NT2/D1 (cell line): ENCODE results near the gene TBATA.

Source experiments
- DNase-seq: peaks from one replicate; pipeline ENCODE4 v3.0.0-alpha.2; 2011; ENCODE audit warnings: low read depth, low spot score
- H3K27me3 ChIP-seq: 2 replicates; pipeline ENCODE4 v1.6.0; 2011; ENCODE audit warnings: mild to moderate bottlenecking; ENCODE audit not compliant: insufficient read length, insufficient read depth
- H3K36me3 ChIP-seq: 2 replicates; pipeline ENCODE4 v1.6.1; 2011; ENCODE audit warnings: mild to moderate bottlenecking, low read length, mixed read lengths; ENCODE audit not compliant: insufficient read depth, insufficient read length
- H3K4me1 ChIP-seq: 2 replicates; pipeline ENCODE4 v1.5.1; 2011; ENCODE audit not compliant: insufficient read depth, insufficient read length
- H3K4me3 ChIP-seq: 2 replicates; pipeline ENCODE4 v1.5.1; 2011; ENCODE audit warnings: low read depth; ENCODE audit not compliant: insufficient read length
- H3K9ac ChIP-seq: 2 replicates; pipeline ENCODE4 v1.6.0; 2011; ENCODE audit warnings: low read depth; ENCODE audit not compliant: insufficient read length
- H3K9me3 ChIP-seq: 2 replicates; pipeline ENCODE4 v1.5.1; 2011; ENCODE audit warnings: mild to moderate bottlenecking, low read length; ENCODE audit not compliant: insufficient read depth
- SUZ12 ChIP-seq: IDR thresholded peaks from 2 replicates; pipeline ENCODE4 v1.6.1; 2011; ENCODE audit not compliant: insufficient read length, insufficient read depth; ENCODE audit errors: extremely low read depth
- YY1 ChIP-seq: IDR thresholded peaks from 2 replicates; pipeline ENCODE4 v1.6.1; 2011; ENCODE audit not compliant: insufficient read length, insufficient read depth
- ZNF274 ChIP-seq: IDR thresholded peaks from 2 replicates; pipeline ENCODE4 v1.6.1; 2011; ENCODE audit warnings: mild to moderate bottlenecking, low read depth, low read length

Gene TBATA

DNA sequence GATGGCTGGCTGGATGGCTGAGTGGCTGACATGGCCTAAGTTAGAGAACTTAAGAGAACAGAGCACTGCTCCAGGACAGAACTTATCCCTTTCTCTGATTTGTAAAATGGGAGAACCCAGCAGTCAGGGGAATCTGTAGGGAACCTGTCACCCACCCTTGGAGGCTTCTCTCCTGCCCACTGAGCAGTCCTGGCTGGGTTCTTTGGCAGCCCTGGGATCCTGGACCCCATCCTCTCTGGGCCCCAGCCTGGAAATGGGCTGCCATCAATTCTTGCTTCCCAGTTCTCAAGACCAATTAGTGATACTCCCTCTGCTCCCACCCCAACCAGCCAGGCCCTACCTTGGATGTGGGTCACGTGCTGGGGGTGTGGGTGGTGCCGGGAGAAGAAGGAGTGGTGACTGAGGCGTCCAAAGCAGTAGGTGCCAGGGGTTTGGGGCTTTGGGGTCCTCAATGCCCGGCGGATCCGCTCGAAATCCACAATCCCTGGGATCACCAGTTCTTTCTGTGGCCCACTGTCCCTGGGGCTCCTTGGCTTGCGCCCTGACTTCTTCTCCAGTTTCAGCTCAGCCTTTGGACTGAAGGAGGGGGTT is 3.6 kb downstream of the TBATA start:
- H3K4me3 ChIP-seq = no peak overlapping the region
- H3K9ac ChIP-seq = no peak overlapping the region
- H3K27me3 ChIP-seq = no peaks in the 10 kb centered on the region
- H3K36me3 ChIP-seq = no peaks in the 10 kb centered on the region
- H3K4me1 ChIP-seq = peaks cover 5% of the 10 kb centered on the region
- no peak for DNase-seq
- no peak for TF ChIP-seq YY1
- TF ChIP-seq SUZ12 = no peak
- TF ChIP-seq ZNF274 = no peak
- H3K9me3 ChIP-seq = no peaks in the 10 kb centered on the region

GRCh38 chr10:70780772-70781171 is 4.4 kb downstream of the TBATA start:
- TF ChIP-seq YY1 (no peak), ZNF274 (no peak), SUZ12 (no peak)

DNA sequence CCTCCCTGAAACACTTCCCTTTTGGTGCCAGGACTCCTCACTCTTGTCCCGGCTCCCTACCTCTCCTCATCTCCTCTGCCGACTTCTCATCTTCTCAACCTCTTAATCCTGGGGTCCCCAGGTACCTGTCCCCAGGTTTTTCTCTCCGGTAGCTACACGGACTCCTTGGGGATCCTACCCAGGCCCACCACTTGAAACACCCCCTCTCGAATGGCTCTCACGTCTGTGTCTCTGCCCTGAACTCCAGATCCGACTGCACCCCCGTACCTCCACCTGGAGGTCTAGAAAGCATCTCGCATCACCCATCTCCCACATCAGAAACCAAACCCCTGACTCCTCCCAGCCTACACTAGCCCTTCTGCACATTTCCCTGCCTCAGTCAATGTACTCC is 4.8 kb downstream of the TBATA start:
- no peaks in the 10 kb centered on the region for H3K9me3 ChIP-seq
- H3K9ac ChIP-seq = no peak overlapping the region
- no peak for TF ChIP-seq SUZ12
- TF ChIP-seq YY1 = no peak
- no peak for TF ChIP-seq ZNF274
- H3K27me3 ChIP-seq = no peaks in the 10 kb centered on the region
- H3K36me3 ChIP-seq = no peaks in the 10 kb centered on the region
- no peak overlapping the region for H3K4me3 ChIP-seq
- no peak for DNase-seq
- H3K4me1 ChIP-seq = peaks cover 5% of the 10 kb centered on the region

More at GRCh38 chr10:70780772-70781171, 4.4 kb downstream of the TBATA start:
- Histone ChIP-seq H3K4me3 (no peak overlapping the region), H3K9me3 (no peaks in the 10 kb centered on the region), H3K27me3 (no peaks in the 10 kb centered on the region), H3K9ac (no peak overlapping the region), H3K4me1 (peaks cover 5% of the 10 kb centered on the region), H3K36me3 (no peaks in the 10 kb centered on the region)
- DNase-seq = no peak

DNA sequence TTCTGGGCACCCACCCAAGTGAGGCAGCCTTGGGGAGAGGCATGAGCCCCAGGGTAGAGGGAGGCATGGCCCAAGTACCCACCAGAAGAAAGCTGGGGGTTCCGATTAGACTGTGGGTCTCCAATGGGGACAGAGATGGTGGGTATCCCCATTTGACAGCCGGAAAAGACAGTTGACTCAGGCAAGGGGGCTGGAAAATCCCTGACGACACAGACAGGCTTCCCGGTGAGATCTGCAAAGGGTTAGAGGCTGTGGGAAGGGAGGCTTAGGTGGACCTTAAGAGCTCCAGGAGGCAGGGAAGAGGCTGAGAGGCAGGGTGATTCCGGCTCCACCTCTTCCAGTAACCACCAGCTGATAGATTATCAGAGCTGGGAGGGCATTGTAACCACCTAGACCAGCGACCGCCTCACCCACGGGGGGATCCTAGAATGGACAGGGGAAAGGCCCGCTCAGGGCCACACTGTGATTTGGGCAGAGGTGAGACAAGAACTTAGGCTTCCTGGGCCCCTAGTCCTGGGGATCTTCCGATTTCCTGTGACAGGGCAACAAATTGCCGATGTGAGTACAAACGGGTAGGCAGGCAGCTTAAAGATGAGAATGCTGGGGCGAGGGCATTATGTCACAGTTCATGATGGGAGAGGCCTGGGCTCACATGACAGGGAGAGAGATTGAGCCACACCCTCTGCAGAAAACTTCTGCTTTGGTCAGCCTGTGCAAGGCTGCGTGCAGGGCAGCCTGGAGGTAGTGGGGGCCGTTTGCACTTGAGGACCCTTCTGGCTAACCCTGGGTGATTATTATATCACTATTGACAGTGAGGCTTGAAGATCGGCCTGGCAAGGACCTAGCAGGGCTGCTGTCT is 5.4 kb downstream of the TBATA start:
- no peak for DNase-seq
- Histone ChIP-seq H3K4me1 (peaks cover 5% of the 10 kb centered on the region), H3K36me3 (no peaks in the 10 kb centered on the region), H3K9me3 (no peaks in the 10 kb centered on the region), H3K27me3 (no peaks in the 10 kb centered on the region), H3K9ac (no peak overlapping the region), H3K4me3 (no peak overlapping the region)
- TF ChIP-seq ZNF274 (no peak), SUZ12 (no peak), YY1 (no peak)

- Histone ChIP-seq H3K9me3 (no peaks in the 10 kb centered on the region), H3K36me3 (no peaks in the 10 kb centered on the region), H3K4me1 (peaks cover 6% of the 10 kb centered on the region), H3K4me3 (no peak overlapping the region), H3K27me3 (no peaks in the 10 kb centered on the region), H3K9ac (no peak overlapping the region)
- TF ChIP-seq YY1 = no peak
- no peak for TF ChIP-seq ZNF274
- no peak for TF ChIP-seq SUZ12
- no peak for DNase-seq
Observed at GRCh38 chr10:70779088-70779487, 6.1 kb downstream of the TBATA start.

DNA sequence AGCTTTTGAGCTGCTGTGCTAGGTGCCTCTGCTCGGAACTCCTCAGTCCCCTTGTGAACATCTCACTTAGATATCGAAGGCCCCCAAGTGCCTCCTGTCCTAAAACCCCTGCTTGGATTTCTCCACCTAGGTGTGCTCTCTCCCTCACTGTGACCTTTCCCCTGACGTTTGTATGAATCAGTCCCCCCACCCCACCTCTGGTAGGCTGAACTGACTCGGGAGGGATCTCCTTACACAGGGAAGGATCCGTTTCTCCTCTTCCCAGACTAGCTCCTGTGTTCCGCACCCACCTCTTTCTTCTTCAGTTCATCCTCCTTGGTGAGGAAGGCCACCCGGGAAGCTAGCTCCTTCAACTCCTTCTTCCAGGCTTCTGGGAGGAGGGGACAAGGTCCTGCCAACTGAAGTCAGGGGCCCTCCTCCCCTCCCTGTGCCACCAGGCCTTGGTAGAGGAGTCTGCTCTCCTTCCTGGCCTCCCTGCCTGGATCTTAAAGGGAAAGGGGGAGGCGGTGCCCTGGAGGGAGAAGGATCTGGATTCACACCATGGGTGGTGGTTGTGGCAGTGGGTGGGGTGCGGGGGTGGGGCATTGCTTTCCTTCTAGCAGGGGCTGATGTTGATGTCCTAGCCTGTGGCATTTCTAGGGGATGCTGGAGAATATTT is 6.8 kb downstream of the TBATA start:
- Histone ChIP-seq H3K4me3 (no peak overlapping the region), H3K9me3 (no peaks in the 10 kb centered on the region), H3K36me3 (no peaks in the 10 kb centered on the region), H3K4me1 (peaks cover 8% of the 10 kb centered on the region), H3K27me3 (no peaks in the 10 kb centered on the region), H3K9ac (no peak overlapping the region)
- no peak for DNase-seq
- no peak for TF ChIP-seq ZNF274
- TF ChIP-seq YY1 = no peak
- no peak for TF ChIP-seq SUZ12

DNA sequence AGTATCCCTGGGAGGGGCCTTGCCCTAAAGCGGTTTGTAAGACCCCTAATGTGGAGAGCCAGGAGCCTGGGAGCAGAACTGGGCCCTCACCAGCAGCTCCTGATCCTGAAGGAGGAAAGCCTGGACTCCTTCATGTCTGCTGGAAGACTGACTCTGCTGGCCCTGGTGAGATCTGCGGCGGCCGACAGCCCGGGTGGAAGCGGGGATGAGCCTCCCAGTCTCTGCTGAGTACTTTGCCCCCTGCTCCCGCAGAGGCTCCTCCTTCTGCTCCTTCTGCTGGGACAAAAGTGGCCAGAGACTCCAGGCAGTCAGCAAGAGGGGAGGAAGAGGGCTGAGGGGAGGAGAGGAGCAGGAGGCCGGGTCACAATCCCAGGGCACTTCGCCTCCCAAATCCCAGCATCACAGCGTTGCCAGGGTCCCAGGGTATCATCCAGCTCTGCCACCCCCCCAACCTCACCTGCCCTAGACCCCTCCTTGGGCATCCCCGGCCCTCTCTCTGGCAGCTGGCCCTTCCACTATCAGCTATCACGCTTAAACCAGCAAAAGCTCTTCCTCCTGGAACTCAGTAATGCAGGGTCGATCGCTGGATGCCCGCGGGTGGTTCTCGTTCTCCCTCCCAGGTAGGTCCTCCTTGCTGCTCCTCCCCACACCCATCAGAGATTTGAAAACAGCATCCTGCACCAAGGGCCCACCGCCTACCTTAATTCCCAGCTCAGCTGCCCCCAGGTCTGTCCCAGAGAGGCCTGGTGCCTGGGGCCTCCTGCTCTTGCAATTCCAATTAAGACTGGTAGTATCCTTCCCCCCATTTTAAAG is 7.9 kb downstream of the TBATA start:
- no peaks in the 10 kb centered on the region for H3K9me3 ChIP-seq
- no peak for DNase-seq
- TF ChIP-seq ZNF274 (no peak), SUZ12 (no peak), YY1 (no peak)
- H3K4me3 ChIP-seq = no peak overlapping the region
- peaks cover 8% of the 10 kb centered on the region for H3K4me1 ChIP-seq
- no peak overlapping the region for H3K9ac ChIP-seq
- no peaks in the 10 kb centered on the region for H3K27me3 ChIP-seq
- no peaks in the 10 kb centered on the region for H3K36me3 ChIP-seq
